ENCODE results near the gene ANKMY2.

DNA sequence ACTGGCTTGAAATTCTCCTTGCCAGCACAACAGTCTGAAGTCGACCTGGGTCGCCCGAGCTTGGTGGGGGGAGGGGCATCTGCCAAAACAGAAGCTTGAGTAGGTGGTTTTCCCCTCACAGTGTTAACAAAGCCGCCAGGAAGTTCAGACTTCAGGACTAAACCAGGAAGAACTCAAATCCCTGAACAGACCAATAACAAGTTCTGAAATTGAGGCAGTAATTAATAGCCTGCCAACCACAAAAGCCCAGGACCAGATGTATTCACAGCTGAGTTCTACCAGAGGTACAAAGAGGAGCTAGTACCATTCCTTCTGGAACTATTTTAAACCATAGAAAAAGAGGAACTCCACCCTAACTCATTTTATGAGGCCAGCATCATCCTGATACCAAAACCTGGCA, 73.6 kb downstream of the ANKMY2 start:
- TF ChIP-seq, protein P1, sequence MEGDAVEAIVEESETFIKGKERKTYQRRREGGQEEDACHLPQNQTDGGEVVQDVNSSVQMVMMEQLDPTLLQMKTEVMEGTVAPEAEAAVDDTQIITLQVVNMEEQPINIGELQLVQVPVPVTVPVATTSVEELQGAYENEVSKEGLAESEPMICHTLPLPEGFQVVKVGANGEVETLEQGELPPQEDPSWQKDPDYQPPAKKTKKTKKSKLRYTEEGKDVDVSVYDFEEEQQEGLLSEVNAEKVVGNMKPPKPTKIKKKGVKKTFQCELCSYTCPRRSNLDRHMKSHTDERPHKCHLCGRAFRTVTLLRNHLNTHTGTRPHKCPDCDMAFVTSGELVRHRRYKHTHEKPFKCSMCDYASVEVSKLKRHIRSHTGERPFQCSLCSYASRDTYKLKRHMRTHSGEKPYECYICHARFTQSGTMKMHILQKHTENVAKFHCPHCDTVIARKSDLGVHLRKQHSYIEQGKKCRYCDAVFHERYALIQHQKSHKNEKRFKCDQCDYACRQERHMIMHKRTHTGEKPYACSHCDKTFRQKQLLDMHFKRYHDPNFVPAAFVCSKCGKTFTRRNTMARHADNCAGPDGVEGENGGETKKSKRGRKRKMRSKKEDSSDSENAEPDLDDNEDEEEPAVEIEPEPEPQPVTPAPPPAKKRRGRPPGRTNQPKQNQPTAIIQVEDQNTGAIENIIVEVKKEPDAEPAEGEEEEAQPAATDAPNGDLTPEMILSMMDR (conservative IDR thresholded peaks at IDR 0.05) = no peak
- no peak for TF ChIP-seq ZFX (IDR thresholded peaks at IDR 0.05)

Data from C4-2B (cell line).